Activated CD4-positive, alpha-beta T cell treated with anti-CD3 and anti-CD28 coated beads, Interleukin-2, Interleukin-6, amounts not matched to agents 100 ng/mL and 50 ng/mL, durations not matched to agents 16 hours and 8 hours (primary cell): ENCODE measurements around the gene THOC6.
"Not testable (repeated sequence)": the region's sequence is repeated elsewhere in the genome, so short reads cannot be mapped to it uniquely, and the experiment has no call there.

Experiments
- DNase-seq: peaks from one replicate; pipeline ENCODE4 v3.0.0-alpha.2; 2020

THOC6 gene

GRCh38 chr16:3035289-3035971 is 11.6 kb downstream of the THOC6 start:
- DNase-seq = no peak

GRCh38 chr16:3035972-3036725 is 12.3 kb downstream of the THOC6 start:
- no peak for DNase-seq

GRCh38 chr16:3036726-3037315 is 13.0 kb downstream of the THOC6 start, which contains the start of gene BICDL2:
Gene BICDL2, minus strand, starts transcription at chr16:3036944. Its CDS starts 1,448 bp downstream, at chr16:3035496.
- DNase-seq = no peak

- DNase-seq = no peak
These were observed 14.4 kb downstream of the THOC6 start for GRCh38 chr16:3038256-3038655.

- no peak for DNase-seq
These were observed 15.1 kb downstream of the THOC6 start for GRCh38 chr16:3038896-3039295.

- no peak for DNase-seq
These were observed 18.5 kb downstream of the THOC6 start for GRCh38 chr16:3042376-3042775.

GRCh38 chr16:3044708-3045107 is 20.9 kb downstream of the THOC6 start:
- no peak for DNase-seq

- peak; percentile 41 for DNase-seq
These were observed 22.2 kb downstream of the THOC6 start, which contains the start of gene MMP25 for GRCh38 chr16:3045758-3046640. Gene MMP25, plus strand, starts transcription at chr16:3046561. Its CDS starts 357 bp downstream, at chr16:3046918.

GRCh38 chr16:3046641-3047386 is 23.0 kb downstream of the THOC6 start:
- peak; percentile 43 for DNase-seq

- DNase-seq = peak; percentile 19
These were observed 23.5 kb downstream of the THOC6 start for GRCh38 chr16:3047387-3047720.

GRCh38 chr16:3049921-3050481 is 26.2 kb downstream of the THOC6 start:
- DNase-seq = no peak

- no peak for DNase-seq
These were observed 26.7 kb downstream of the THOC6 start for GRCh38 chr16:3050487-3050886.

GRCh38 chr16:3051009-3051408 is 27.2 kb downstream of the THOC6 start:
- no peak for DNase-seq

- DNase-seq = peak; percentile 35
These were observed 27.7 kb downstream of the THOC6 start for GRCh38 chr16:3051494-3051893.

GRCh38 chr16:3052571-3053329 is 28.9 kb downstream of the THOC6 start:
- peak; percentile 41 for DNase-seq

GRCh38 chr16:3053330-3053710 is 29.5 kb downstream of the THOC6 start:
- DNase-seq = peak; percentile 39

- DNase-seq = peak; percentile 82
These were observed 31.3 kb downstream of the THOC6 start for GRCh38 chr16:3054965-3055733.

GRCh38 chr16:3055734-3056115 is 31.9 kb downstream of the THOC6 start:
- not testable (repeated sequence) for DNase-seq

- no peak for DNase-seq
These were observed 32.7 kb downstream of the THOC6 start for GRCh38 chr16:3056336-3057180.
